Measurements from ENCODE around the gene SAFB. TPM values are rescaled to one million over a fixed set of nuclear protein-coding genes. Genes with fewer than 3 reads are reported as not detected.

The SAFB gene
- 35.0 and 60.8 TPM in 2 replicates for total RNA-seq

GRCh38 chr19:5622465-5623396, at the start of gene SAFB, which contains the start of gene SAFB2:
Gene SAFB (plus strand): TSS chr19:5623083. CDS start chr19:5623206, 123 bp downstream.
Gene SAFB2 (minus strand): TSS chr19:5622776. CDS start chr19:5622715, 61 bp downstream.

DNA sequence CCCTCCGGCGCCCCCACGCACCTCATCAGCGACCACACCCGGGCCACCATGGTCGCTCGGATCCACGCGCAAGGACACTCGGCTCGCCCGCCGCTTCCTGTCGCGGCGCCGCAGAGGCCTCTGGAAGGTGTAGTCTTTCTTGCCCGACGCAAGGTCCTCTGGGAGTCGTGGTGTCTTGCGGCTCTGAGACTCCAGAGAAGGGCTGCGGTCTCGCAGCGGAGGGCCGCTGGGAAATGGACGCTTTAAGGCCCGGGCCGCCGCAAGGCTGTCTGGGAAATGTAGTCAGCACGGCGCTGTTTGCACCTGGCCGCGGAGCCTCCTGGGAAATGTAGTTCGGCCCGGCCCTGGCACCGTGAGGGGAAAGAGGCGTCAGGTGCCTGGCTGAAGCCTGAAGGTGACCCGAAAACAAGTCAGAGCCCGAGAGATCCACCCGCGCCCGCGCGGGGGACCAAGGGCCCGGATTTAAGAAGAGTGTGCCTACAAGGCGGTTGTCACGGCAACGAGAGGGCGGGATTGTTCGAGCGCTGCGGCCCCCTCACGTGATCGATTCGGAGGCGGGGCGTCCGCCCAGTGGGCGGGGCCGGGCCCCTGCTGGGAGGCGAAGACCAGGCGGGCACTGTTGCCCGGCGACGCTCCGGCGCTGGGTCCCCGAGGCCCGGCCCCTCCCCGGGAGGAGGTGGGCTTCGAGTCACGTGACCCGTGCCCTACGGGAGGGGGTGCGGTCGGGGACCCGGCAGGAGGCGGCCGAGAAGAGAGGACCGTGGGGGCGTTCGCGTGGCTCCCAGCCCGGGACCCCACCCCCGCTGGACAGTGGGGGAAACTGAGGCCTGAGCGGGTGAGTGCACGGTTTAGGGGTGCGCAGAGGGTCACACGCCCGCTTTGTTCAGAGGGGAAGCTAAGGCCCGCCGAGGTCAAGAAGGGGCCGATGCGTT, 57.8 kb downstream of the SAFB start, which contains the start of the genes HSD11B1L and MICOS13:
TSS of gene HSD11B1L (plus strand) at position 591 of the 932 bp plus-strand sequence. CDS start 3,806 bp downstream, outside the sequence.
TSS of gene MICOS13 (minus strand) at position 80 of the 932 bp plus-strand sequence. CDS start at position 50, 30 bp downstream.

DNA sequence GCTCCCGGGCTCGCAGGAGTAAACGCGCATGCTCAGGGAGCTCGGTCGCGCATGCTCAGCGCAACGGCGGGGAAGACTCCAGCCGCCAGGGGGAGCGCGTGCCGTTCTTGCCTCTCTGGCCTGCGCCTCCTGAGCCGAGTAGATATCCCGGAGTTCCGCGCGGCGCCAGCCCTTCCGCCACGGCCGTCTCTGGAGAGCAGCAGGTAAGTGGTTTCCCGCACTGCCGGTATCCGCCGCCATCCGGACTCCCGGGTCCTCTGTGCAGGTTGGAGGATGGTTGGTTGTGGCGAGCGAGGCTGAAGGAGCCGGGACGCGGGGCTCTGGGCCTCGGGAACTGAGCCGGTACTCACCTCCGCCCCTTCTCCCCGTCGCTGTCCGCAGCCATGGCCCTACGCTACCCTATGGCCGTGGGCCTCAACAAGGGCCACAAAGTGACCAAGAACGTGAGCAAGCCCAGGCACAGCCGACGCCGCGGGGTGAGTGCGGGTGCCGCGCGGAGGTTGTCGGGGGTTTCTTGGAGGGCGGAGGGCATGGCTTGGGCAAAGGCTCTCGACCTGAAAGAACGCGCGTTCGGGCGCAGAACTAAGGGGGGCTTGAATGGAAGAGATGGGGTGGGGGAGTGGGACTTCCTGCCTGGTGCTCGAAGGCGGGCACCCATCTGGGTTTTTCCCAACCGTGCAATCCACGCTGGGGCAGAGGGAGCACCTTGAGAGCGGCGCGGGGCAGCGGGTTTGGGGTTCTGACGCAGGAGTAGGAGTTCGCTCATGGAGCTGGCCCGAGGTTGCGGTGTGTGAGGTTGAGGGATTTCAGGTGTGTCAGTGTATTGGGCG, 67.5 kb downstream of the SAFB start, which contains the start of gene RPL36:
TSS of gene RPL36 (plus strand) at position 171 of the 830 bp plus-strand sequence. CDS start at position 384, 213 bp downstream.

Other genes with a start within 250 kb of the SAFB start
- not detected in 2 replicates for gene ZNRF4, start 167.7 kb upstream of the SAFB start, total RNA-seq
- gene TINCR, start 55.1 kb upstream of the SAFB start, total RNA-seq: not detected in 2 replicates
- gene SAFB2, start 307 bp upstream of the SAFB start, total RNA-seq: 19.9 and 20.5 TPM in 2 replicates
- gene MICOS13, start 57.4 kb downstream of the SAFB start, total RNA-seq: 83.9 and 89.0 TPM in 2 replicates
- 15.5 and 27.1 TPM in 2 replicates for gene HSD11B1L, start 57.9 kb downstream of the SAFB start, total RNA-seq
- gene RPL36, start 67.2 kb downstream of the SAFB start, total RNA-seq: 1,120 and 1,187 TPM in 2 replicates
- gene LONP1, start 97.1 kb downstream of the SAFB start, total RNA-seq: 105 and 116 TPM in 2 replicates
- not detected in 2 replicates for gene CATSPERD, start 97.6 kb downstream of the SAFB start, total RNA-seq
- 0.51 and 0.81 TPM in 2 replicates for gene PRR22, start 161.7 kb downstream of the SAFB start, total RNA-seq
- gene DUS3L, start 168.1 kb downstream of the SAFB start, total RNA-seq: 27.1 and 34.7 TPM in 2 replicates
- gene NRTN, start 182.0 kb downstream of the SAFB start, total RNA-seq: 1.6 and 2.5 TPM in 2 replicates
- not detected in 2 replicates for gene FUT6, start 216.6 kb downstream of the SAFB start, total RNA-seq
- gene FUT3, start 228.4 kb downstream of the SAFB start, total RNA-seq: not detected in 2 replicates
- gene FUT5, start 247.5 kb downstream of the SAFB start, total RNA-seq: not detected in 2 replicates